ENCODE measurements around the gene VAV2. TPM values are rescaled to one million over a fixed set of nuclear protein-coding genes. Genes with fewer than 3 reads are reported as not detected.

VAV2 gene
- total RNA-seq, 3 donors from 2014 or later (not counting 1 experiment from before 2014, with no cell fraction given), result 3.9 to 5.1 (median 4.8) TPM

- H3K9me3 ChIP-seq (ENCODE audit: control insufficient read depth, insufficient read depth, low read length), result no peaks in the 10 kb centered on the region
- Mint-ChIP-seq H3K9me3 (no peaks in the 10 kb centered on the region), H3K27ac (no peak overlapping the region), H3K27me3 (ENCODE audit: low read depth in 2 of 2) (no peaks in the 10 kb centered on the region), H3K36me3 (no peaks in the 10 kb centered on the region), H3K4me3 (no peak overlapping the region), H3K4me1 (peaks cover 11 to 22% of the 10 kb centered on the region in 2 donors)
- H3K4me3 ChIP-seq (ENCODE audit: low read length), result no peak overlapping the region
- no peaks in the 10 kb centered on the region for H3K27me3 ChIP-seq (ENCODE audit: control insufficient read depth, insufficient read depth, low read length)
- no peak for TF ChIP-seq CTCF (IDR thresholded peaks at IDR 0.05)
- WGBS (ENCODE audit: insufficient coverage), result 90% methylated on average over 8 of the region's 8 CpGs
- no peak for ATAC-seq
- H3K4me1 ChIP-seq (ENCODE audit: control insufficient read depth, insufficient read depth, low read length), result peaks cover 27% of the 10 kb centered on the region
- no peaks in the 10 kb centered on the region for H3K36me3 ChIP-seq (ENCODE audit: control insufficient read depth, insufficient read depth, low read length)
- no peak overlapping the region for H3K27ac ChIP-seq (ENCODE audit: low read length)
- intact Hi-C loops (cut with micrococcal nuclease), result no loop called here
- no peak for DNase-seq
Observed at GRCh38 chr9:133951265-133951664, 40.9 kb downstream of the VAV2 start.

GRCh38 chr9:133950629-133951111 lies 41.5 kb downstream of the VAV2 start:
- Histone ChIP-seq H3K36me3 (ENCODE audit: control insufficient read depth, insufficient read depth, low read length) (no peaks in the 10 kb centered on the region), H3K4me1 (ENCODE audit: control insufficient read depth, insufficient read depth, low read length) (peaks cover 27% of the 10 kb centered on the region), H3K9me3 (ENCODE audit: control insufficient read depth, insufficient read depth, low read length) (no peaks in the 10 kb centered on the region), H3K27me3 (ENCODE audit: control insufficient read depth, insufficient read depth, low read length) (no peaks in the 10 kb centered on the region), H3K27ac (ENCODE audit: low read length) (no peak overlapping the region), H3K4me3 (ENCODE audit: low read length) (no peak overlapping the region)
- DNase-seq (no peak), ATAC-seq (no peak)
- 94% methylated on average over 25 of the region's 25 CpGs for WGBS (ENCODE audit: insufficient coverage)
- H3K4me3 Mint-ChIP-seq, result no peak overlapping the region
- intact Hi-C loops (cut with micrococcal nuclease), result no loop called here
- no peaks in the 10 kb centered on the region for H3K9me3 Mint-ChIP-seq
- no peaks in the 10 kb centered on the region for H3K27me3 Mint-ChIP-seq (ENCODE audit: low read depth in 2 of 2)
- peaks cover 11 to 16% of the 10 kb centered on the region in 2 donors for H3K4me1 Mint-ChIP-seq
- H3K36me3 Mint-ChIP-seq, result no peaks in the 10 kb centered on the region
- TF ChIP-seq CTCF (IDR thresholded peaks at IDR 0.05), result no peak
- H3K27ac Mint-ChIP-seq, result no peak overlapping the region

GRCh38 chr9:133950192-133950591 lies 41.9 kb downstream of the VAV2 start:
- WGBS (ENCODE audit: insufficient coverage), result 91% methylated on average over 13 of the region's 13 CpGs
- H3K4me1 ChIP-seq (ENCODE audit: control insufficient read depth, insufficient read depth, low read length), result peaks cover 31% of the 10 kb centered on the region
- H3K27me3 Mint-ChIP-seq (ENCODE audit: low read depth in 2 of 2), result no peaks in the 10 kb centered on the region
- no peak for DNase-seq
- no peak overlapping the region for H3K27ac Mint-ChIP-seq
- no peaks in the 10 kb centered on the region for H3K36me3 Mint-ChIP-seq
- no peak for TF ChIP-seq CTCF (IDR thresholded peaks at IDR 0.05)
- no peak overlapping the region for H3K27ac ChIP-seq (ENCODE audit: low read length)
- no peaks in the 10 kb centered on the region for H3K27me3 ChIP-seq (ENCODE audit: control insufficient read depth, insufficient read depth, low read length)
- no peaks in the 10 kb centered on the region for H3K36me3 ChIP-seq (ENCODE audit: control insufficient read depth, insufficient read depth, low read length)
- no peak overlapping the region for H3K4me3 Mint-ChIP-seq
- H3K9me3 ChIP-seq (ENCODE audit: control insufficient read depth, insufficient read depth, low read length), result no peaks in the 10 kb centered on the region
- H3K9me3 Mint-ChIP-seq, result no peaks in the 10 kb centered on the region
- no peak overlapping the region for H3K4me3 ChIP-seq (ENCODE audit: low read length)
- ATAC-seq, result no peak
- H3K4me1 Mint-ChIP-seq, result peaks cover 11 to 14% of the 10 kb centered on the region in 2 donors
- intact Hi-C loops (cut with micrococcal nuclease), result no loop called here

GRCh38 chr9:133949486-133950061 lies 42.5 kb downstream of the VAV2 start:
- H3K27me3 ChIP-seq (ENCODE audit: control insufficient read depth, insufficient read depth, low read length), result no peaks in the 10 kb centered on the region
- no peak overlapping the region for H3K27ac ChIP-seq (ENCODE audit: low read length)
- TF ChIP-seq CTCF (IDR thresholded peaks at IDR 0.05), result no peak
- Mint-ChIP-seq H3K27me3 (ENCODE audit: low read depth in 2 of 2) (no peaks in the 10 kb centered on the region), H3K4me1 (peaks cover 7 to 9% of the 10 kb centered on the region in 2 donors), H3K4me3 (no peak overlapping the region), H3K9me3 (no peaks in the 10 kb centered on the region), H3K36me3 (no peaks in the 10 kb centered on the region), H3K27ac (no peak overlapping the region)
- H3K36me3 ChIP-seq (ENCODE audit: control insufficient read depth, insufficient read depth, low read length), result no peaks in the 10 kb centered on the region
- H3K4me3 ChIP-seq (ENCODE audit: low read length), result no peak overlapping the region
- DNase-seq (no peak), ATAC-seq (no peak)
- peaks cover 32% of the 10 kb centered on the region for H3K4me1 ChIP-seq (ENCODE audit: control insufficient read depth, insufficient read depth, low read length)
- intact Hi-C loops (cut with micrococcal nuclease), result no loop called here
- 93% methylated on average over 14 of the region's 14 CpGs for WGBS (ENCODE audit: insufficient coverage)
- H3K9me3 ChIP-seq (ENCODE audit: control insufficient read depth, insufficient read depth, low read length), result no peaks in the 10 kb centered on the region
